Erythroblast (primary cell): Measurements from ENCODE around the gene COG5.
A peak's percentile ranks its signal among the peaks of the same experiment; 100 is the strongest.

ENCODE experiments used
- DNase-seq, 2 experiments: peaks; one replicate each; lab custom pipeline; 2025; lab: John Stamatoyannopoulos, UW
- GATA1 ChIP-seq: IDR thresholded peaks from 2 replicates; pipeline ENCODE4 v1.6.1; 2011; ENCODE audit warnings: low read depth, mild to moderate bottlenecking, control low read depth, low read length, moderate library complexity
- POLR2A ChIP-seq: IDR thresholded peaks from 2 replicates; pipeline ENCODE4 v1.6.1; 2011; ENCODE audit warnings: mild to moderate bottlenecking, low read length

Gene COG5

DNA sequence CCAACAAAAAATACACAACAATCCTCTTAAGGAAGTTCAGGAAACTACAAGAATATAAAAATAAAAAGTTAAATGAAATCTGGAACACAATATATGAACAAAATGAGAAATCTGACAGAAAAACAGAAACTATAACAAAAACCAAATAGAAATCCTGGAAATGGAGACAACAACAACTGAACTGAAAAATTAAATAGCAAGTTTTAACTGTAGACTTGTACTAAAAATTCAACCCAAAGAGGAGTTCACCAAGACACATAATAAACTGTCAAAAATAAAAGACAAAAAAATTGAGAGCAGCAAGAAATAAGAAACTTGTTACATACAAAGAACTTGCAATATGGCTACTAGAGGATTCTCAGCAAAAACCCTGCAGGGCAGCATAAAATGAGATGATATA is 349.8 kb downstream of the COG5 start:
- no peak for DNase-seq
- TF ChIP-seq POLR2A, result no peak
- no peak for TF ChIP-seq GATA1

DNA sequence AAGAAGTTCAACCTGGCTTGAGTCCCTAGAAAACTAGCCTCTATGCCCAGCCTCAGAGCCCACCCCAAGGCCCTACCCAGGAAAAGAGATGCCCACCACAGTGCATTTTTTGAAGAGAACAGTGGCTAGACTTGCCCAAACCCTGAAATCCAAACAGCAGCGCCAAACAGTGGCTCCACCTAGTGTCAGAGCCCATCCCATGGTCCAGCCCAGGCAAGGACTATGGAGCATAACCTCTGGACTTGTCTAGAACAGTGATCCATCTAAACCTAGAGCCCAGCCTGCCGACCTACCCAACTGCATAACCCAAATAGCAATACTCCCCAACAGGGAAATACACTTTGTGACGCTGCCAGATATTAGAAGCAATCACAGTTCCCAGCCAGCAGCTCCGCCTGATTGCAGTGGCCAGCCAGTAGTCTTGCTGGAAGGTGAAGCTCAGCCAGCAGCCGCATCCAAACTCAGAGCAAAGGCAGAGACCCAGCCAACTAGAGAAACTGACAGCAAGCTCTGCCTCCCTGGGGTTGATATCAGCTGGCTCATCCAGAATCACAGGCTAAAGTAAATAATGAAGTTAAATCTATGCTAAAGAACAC is 350.4 kb downstream of the COG5 start:
- DNase-seq, result no peak
- TF ChIP-seq GATA1 (no peak), POLR2A (no peak)

DNA sequence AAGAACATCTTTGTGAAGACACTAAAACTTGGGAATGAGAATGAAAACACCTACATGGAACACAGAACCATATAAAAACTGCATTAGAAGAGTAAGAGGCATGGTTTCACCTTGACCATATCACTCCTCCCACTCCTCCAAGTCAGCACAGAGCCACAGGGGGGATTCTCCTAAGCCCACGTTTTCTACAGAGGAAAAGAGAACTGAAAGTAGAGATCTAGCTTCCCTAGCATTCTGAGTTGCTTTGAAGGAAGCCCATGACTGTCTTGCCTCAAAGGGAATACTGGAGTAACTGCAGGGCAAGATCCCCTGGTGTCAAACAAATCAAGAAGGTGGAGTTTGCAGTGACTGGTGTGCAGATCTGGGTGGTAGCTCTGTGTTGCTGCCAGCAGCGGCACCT is 351.0 kb downstream of the COG5 start:
- TF ChIP-seq POLR2A (no peak), GATA1 (no peak)
- DNase-seq, result no peak

DNA sequence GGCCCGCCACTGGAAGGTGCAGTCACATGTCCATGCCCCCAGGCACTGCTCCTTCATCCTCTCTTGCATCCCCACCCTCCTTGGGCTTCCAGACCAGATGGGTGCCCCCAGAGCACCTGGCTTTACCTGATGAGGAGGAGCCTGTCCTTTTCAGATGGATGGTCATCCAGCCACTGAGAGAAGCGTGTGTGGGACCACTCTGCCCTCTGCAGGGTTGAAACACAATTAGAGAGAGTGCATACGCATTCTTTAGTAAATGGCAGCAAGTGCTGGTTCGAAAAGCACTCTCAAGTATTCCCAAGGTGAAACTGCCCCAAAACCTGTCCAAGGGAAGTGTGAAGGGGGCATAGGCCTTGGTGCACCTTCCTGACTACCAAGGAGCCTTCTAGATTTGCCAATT is 353.3 kb downstream of the COG5 start:
- no peak for TF ChIP-seq POLR2A
- TF ChIP-seq GATA1, result no peak
- DNase-seq, result no peak

DNA sequence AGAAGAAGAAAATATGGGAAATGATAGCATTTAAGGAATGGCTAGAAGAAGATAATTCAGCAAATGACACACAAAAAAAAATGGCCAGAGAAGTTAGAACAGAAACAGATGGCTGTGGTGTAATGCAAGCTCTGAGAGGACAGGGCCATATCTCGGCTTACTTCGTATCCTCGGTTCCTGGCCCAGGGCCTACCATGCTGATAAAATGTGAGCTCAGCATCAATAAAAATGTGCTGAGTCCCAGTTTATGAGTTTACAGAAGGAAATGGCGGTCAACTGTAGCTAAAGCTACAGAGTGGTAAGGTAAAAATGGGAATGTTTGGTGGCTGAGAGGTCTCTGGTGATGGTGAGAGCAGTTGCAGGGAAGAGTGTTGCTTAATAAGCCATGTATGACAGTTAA is 354.2 kb downstream of the COG5 start:
- no peak for DNase-seq

DNA sequence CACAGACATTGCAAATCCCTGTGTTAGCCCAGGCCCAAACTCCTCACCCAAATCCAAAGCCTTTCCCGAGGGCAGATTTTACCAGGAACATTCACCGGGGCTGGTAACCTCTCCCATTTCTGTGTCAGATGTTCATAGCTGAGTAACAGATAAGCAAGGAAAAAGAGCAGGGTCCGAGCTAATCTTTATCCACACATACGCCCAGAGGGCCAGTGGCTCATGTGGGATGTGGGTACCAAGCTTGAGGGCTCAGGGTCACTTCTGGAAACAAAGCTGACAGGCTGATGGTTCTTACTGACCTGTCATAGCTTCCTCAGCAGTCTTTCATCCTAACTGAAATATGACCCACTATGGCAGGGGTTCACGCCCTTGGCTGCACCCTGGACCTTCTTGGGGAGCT is 355.2 kb downstream of the COG5 start:
- DNase-seq, result no peak
- no peak for TF ChIP-seq GATA1

More for the DNA sequence above, 354.2 kb downstream of the COG5 start:
- no peak for TF ChIP-seq GATA1
- TF ChIP-seq POLR2A, result no peak

DNA sequence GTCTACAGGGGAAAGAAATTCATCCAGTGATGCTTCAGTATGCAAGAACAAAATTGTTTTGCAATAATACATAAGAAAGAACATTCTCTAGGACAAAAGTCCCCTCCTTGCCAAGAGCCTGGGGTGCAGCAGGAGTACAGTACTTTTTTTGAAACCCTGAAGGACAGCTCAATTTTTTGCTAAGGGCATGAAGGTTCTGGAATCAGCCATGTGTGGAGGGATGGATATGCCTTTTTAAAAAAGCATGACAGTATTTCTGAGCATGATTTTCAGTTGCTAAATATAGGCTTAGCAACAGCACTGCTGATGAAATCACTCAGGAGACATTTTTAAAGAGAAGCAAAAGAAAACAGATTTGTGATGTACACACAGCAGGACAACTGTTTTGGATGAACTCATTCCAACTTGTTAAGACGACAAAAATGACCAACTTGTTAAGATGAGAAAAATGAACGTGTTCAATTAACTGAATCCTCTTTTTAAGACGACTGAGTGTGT is 355.6 kb downstream of the COG5 start:
- TF ChIP-seq POLR2A (no peak), GATA1 (no peak)
- DNase-seq, result no peak

DNA sequence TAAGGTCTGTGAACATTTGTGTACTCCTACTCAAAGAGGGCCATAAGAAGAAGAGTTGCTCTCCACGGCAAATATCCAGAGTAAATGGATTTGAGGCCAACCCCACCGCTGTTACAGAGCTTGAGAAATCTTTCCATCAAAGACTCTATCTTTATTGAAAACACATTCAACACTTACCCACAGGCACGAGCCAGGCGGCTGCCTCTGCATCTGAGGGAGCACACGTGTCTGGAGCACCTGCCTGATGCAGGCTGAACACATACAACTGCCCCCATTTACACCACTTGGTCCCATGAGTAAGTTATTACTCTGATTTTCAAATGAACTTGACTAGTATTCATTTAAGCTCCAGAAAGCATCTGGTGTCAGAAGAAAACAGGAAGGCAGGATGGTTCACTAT is 356.3 kb downstream of the COG5 start:
- DNase-seq, result no peak
- no peak for TF ChIP-seq POLR2A
- TF ChIP-seq GATA1, result no peak

DNA sequence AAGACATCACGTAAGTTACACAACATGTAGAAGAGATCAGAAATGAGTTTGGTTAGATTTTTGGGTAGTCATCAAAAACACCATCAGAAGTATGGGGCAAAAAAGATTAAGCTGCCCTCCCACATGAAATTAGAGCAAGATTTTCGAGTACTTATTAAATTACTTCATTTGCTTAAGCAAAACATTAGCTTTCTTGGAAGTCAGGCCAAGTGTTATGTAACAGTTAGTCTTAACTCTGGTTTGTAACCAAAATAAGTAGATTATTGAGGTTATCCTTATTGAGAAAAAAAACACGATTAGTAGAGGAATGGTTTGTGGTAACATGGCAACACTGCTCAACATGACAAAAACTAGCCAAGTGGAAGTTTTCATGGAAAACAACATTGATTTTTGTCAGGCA is 357.0 kb downstream of the COG5 start:
- TF ChIP-seq POLR2A (no peak), GATA1 (no peak)
- no peak for DNase-seq

DNA sequence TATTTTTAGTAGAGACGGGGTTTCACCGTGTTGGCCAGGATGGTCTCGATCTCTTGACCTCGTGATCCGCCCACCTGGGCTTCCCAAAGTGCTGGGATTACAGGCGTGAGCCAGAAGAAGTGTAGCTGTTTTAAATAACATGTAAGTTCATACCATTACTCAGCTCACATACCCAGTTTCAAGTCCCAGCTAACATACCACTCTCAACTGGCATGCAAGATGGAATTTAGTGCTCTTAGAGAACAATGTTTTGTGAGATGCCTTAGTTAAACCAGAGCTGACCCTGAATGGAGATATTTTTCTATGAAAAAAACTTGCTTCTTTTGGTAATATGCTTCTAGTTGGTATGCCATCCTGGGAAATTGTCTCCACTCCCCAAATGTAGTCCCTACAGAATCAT is 357.6 kb downstream of the COG5 start:
- DNase-seq, result no peak
- TF ChIP-seq GATA1 (no peak), POLR2A (no peak)

DNA sequence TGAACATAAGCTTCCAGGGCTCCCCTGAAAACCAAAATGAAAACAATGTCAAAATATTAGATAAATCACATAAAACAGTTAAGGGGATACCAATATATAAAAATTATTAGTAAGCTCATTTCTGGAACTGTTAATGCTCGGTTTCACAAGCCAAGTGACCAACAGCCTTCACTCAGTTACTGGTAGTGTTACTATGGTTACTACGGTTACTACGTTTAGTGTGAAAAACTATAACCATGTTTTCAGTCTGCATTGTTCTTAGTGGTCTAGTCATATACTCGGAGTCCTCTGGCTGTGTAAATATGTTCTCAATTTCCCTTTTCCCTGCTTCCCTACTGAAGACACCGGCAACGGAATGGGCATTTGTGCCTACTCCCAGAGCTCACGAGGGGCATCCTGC is 360.1 kb downstream of the COG5 start:
- no peak for DNase-seq
- TF ChIP-seq POLR2A (no peak), GATA1 (no peak)

DNA sequence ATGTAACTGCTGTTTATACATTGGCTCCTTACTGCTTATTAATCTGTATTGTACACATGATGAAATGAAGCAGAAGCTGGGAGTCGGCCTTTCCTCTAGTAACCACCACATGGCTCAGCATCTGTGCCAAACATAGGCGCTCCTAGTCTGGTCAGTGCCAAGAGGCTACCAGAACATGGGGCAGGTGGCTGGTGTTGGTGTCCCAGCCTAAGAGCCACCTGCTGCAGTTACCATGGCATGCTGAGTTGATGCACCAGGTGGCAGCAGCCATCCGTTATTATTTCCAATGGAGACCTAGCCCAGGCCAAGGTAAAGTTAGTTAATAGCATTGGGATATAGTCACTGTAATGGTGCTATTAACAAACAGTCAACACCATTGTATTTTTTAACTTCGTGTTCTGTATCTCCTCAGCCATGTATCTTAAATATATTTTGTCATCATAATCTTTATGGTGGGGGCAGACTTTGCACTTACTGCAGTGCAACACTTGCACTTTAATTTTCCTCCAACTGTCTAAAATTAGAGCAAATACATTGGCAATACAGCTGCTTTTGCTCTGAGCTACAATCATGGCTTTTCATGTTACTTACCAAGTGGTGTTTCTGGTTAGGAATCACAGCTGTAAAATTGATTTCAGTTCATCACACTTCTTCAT is 361.8 kb downstream of the COG5 start:
- peak; percentile 50 to 69 for DNase-seq
- no peak for TF ChIP-seq POLR2A
- TF ChIP-seq GATA1, result no peak

DNA sequence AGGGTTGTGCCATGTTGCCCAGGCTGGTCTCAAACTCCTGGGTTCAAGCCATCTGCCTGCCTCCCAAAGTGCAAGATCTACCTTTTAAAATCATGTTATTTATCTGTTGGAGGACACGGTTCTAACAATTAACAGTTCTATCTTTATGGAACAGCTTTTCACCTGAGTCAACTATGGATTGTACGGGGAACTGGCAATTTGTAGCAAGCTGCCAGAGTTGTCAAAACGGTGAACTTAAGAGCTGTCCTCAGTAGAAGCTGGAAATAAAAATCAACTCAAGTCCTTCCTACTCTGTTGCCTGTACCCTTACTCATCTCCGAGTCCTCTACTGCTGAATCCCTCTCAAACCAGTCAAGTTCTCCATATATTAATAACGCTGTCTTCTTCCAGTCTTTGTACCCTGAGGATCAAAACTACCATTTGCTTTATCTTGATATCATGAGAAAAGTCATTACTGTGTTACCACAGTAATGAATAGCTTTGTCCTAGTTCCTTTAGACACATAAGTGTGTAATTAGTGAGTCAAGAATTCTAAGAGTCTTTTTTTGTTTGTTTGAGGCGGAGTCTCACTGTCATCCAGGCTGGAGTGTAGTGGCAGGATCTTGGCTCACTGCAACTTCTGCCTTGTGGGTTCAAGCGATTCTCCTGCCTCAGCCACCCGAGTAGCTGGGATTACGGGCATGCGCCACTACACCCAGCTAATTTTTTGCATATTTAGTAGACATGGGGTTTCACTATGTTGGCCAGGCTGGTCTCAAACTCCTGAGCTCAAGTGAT is 366.7 kb downstream of the COG5 start:
- DNase-seq, result no peak
- no peak for TF ChIP-seq GATA1
- TF ChIP-seq POLR2A, result no peak

DNA sequence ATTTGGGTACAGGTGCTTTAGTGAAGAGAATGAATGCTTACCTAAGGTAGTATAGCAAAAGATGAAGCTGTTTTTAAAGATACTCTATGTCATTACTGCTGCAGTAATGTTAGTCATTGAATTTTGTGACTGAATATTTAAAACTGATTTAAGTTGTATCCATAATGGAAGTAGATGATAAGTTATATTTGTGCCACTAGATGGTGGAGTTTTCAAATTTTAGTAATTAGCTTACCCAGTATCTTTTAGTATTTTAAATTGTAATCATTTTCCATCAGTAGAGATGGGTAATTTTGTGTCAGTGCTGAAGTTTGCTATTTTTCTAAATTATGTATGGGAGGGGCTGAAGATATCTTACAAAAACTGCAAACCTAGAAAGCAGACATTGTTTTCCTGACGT is 369.7 kb downstream of the COG5 start:
- no peak for TF ChIP-seq GATA1
- no peak for TF ChIP-seq POLR2A

More for the DNA sequence above, 369.7 kb downstream of the COG5 start:
- no peak for DNase-seq
